OCI-LY3 (cell line): ENCODE results near the gene CPXM1.

Experiments used
- H2AFZ ChIP-seq: fragments of 200-600, 300-600 bp; shearing (Covaris generic); 2 replicates; pipeline ENCODE4 v1.6.0; 2014; ENCODE audit warnings: antibody characterized with exemption, low read depth, low read length
- H3K27ac ChIP-seq: fragments of 200-600, 300-600 bp; sonication (generic); 2 replicates; pipeline ENCODE4 v1.5.1; 2014; ENCODE audit warnings: mild to moderate bottlenecking, low read length, moderate library complexity, mixed read lengths
- H3K27me3 ChIP-seq: fragments of 200-600, 300-600 bp; sonication (generic); 2 replicates; pipeline ENCODE4 v1.6.1; 2014; ENCODE audit warnings: low read depth, low read length, mixed read lengths
- H3K36me3 ChIP-seq: fragments of 200-600, 300-600 bp; sonication (generic); replicated peaks from 2 replicates; pipeline ENCODE3; 2014; ENCODE audit warnings: low read depth, low read length, mixed read lengths
- H3K4me1 ChIP-seq: fragments of 300-600, 200-600 bp; sonication (generic); 2 replicates; pipeline ENCODE4 v1.6.1; 2014; ENCODE audit warnings: low read length, mixed read lengths
- H3K4me2 ChIP-seq: fragments of 200-600, 300-600 bp; sonication (generic); 2 replicates; pipeline ENCODE4 v1.6.1; 2014; ENCODE audit warnings: low read length, mixed read lengths
- H3K4me3 ChIP-seq: fragments of 300-600, 200-600 bp; sonication (generic); 2 replicates; pipeline ENCODE4 v1.5.1; 2014; ENCODE audit warnings: antibody characterized with exemption, mild to moderate bottlenecking, low read length, moderate library complexity
- H3K79me2 ChIP-seq: fragments of 300-600, 200-600 bp; shearing (Covaris generic); 2 replicates; pipeline ENCODE4 v1.6.1; 2014; ENCODE audit warnings: mild to moderate bottlenecking, low read length, mixed read lengths
- H3K9ac ChIP-seq: fragments of 300-600, 200-600 bp; shearing (Covaris generic); 2 replicates; pipeline ENCODE4 v1.6.0; 2014; ENCODE audit warnings: mild to moderate bottlenecking, low read length, moderate library complexity
- H3K9me3 ChIP-seq: fragments of 200-600, 300-600 bp; shearing (Covaris generic); 2 replicates; pipeline ENCODE4 v1.6.1; 2014; ENCODE audit warnings: low read length, mixed read lengths; ENCODE audit not compliant: insufficient read depth
- H4K20me1 ChIP-seq: fragments of 200-600, 300-600 bp; sonication (generic); 2 replicates; pipeline ENCODE4 v1.6.1; 2016; ENCODE audit warnings: low read length, mixed read lengths; ENCODE audit not compliant: insufficient read depth
- EZH2phosphoT487 ChIP-seq: fragments of 200-600 bp; shearing (Covaris generic); IDR thresholded peaks from 2 replicates; pipeline ENCODE4 v1.6.1; 2018; ENCODE audit warnings: antibody characterized with exemption, mixed run types, low read depth
- TF ChIP-seq, protein P1 (sequence below): fragments of 200-600, 300-600 bp; sonication (generic); IDR thresholded peaks from 2 replicates; pipeline ENCODE4 v1.5.1; 2014; ENCODE audit warnings: antibody characterized with exemption, low read length, low read depth

Gene CPXM1

GRCh38 chr20:2793471-2793870 is 7.0 kb downstream of the CPXM1 start:
- H3K9ac ChIP-seq = no peak overlapping the region
- no peaks in the 10 kb centered on the region for H3K9me3 ChIP-seq
- no peak overlapping the region for H3K4me2 ChIP-seq
- peaks cover 24% of the 10 kb centered on the region; the same call in 1 of the 2 replicates for H3K27me3 ChIP-seq
- no peak for TF ChIP-seq EZH2phosphoT487
- TF ChIP-seq, protein P1, sequence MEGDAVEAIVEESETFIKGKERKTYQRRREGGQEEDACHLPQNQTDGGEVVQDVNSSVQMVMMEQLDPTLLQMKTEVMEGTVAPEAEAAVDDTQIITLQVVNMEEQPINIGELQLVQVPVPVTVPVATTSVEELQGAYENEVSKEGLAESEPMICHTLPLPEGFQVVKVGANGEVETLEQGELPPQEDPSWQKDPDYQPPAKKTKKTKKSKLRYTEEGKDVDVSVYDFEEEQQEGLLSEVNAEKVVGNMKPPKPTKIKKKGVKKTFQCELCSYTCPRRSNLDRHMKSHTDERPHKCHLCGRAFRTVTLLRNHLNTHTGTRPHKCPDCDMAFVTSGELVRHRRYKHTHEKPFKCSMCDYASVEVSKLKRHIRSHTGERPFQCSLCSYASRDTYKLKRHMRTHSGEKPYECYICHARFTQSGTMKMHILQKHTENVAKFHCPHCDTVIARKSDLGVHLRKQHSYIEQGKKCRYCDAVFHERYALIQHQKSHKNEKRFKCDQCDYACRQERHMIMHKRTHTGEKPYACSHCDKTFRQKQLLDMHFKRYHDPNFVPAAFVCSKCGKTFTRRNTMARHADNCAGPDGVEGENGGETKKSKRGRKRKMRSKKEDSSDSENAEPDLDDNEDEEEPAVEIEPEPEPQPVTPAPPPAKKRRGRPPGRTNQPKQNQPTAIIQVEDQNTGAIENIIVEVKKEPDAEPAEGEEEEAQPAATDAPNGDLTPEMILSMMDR = no peak
- no peak overlapping the region for H3K4me3 ChIP-seq
- H3K4me1 ChIP-seq = peaks cover 2% of the 10 kb centered on the region
- H4K20me1 ChIP-seq = no peaks in the 10 kb centered on the region
- no peak overlapping the region for H2AFZ ChIP-seq
- no peaks in the 10 kb centered on the region for H3K36me3 ChIP-seq
- no peak overlapping the region for H3K27ac ChIP-seq
- H3K79me2 ChIP-seq = no peaks in the 10 kb centered on the region

DNA sequence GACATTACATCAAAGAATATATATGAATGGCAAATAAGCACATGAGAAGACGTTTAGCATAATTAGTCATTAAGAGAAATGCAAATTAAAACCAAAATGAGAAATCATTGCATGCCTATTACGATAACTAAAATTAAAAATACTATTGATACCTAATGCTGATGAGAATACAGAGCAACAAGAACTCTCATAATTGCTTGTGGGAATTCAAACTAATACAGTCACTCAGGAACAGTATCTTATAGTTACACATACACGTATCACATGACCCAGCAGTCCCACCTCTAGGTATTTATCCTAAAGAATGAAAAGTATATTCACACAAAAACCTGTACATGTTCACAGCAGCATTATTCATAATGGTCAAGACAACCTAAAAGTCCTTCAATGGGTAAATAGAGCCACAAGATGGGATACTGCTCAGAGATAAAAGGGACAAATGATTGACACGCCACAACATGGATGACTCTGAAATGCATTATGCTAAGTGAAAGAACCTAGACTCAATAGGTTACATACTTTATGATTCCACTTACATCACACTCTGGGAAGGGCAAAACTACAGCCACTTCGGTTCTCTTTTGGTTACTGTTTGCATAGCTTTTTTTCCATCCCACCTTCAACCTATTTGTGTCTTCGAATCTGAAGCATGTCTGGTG is 16.4 kb downstream of the CPXM1 start:
- TF ChIP-seq EZH2phosphoT487 = no peak
- TF ChIP-seq, protein P1 = no peak
- Histone ChIP-seq H2AFZ (no peak overlapping the region), H4K20me1 (no peaks in the 10 kb centered on the region), H3K36me3 (no peaks in the 10 kb centered on the region), H3K4me1 (peaks cover 5% of the 10 kb centered on the region), H3K79me2 (no peaks in the 10 kb centered on the region), H3K27me3 (peaks cover 38% of the 10 kb centered on the region), H3K27ac (no peak overlapping the region), H3K9me3 (no peaks in the 10 kb centered on the region), H3K4me3 (no peak overlapping the region), H3K9ac (no peak overlapping the region), H3K4me2 (no peak overlapping the region)

GRCh38 chr20:2780948-2781347 is 19.5 kb downstream of the CPXM1 start:
- H3K79me2 ChIP-seq = no peaks in the 10 kb centered on the region
- H2AFZ ChIP-seq = no peak overlapping the region
- H3K27ac ChIP-seq = no peak overlapping the region
- no peak overlapping the region for H3K4me2 ChIP-seq
- no peaks in the 10 kb centered on the region for H4K20me1 ChIP-seq
- no peak overlapping the region for H3K4me3 ChIP-seq
- H3K27me3 ChIP-seq = peaks cover 43% of the 10 kb centered on the region
- H3K9me3 ChIP-seq = peaks cover 9% of the 10 kb centered on the region; the same call in 1 of the 2 replicates
- TF ChIP-seq EZH2phosphoT487 = no peak
- TF ChIP-seq, protein P1 = peak; percentile 40
- H3K4me1 ChIP-seq = peaks cover 15% of the 10 kb centered on the region
- no peak overlapping the region for H3K9ac ChIP-seq
- H3K36me3 ChIP-seq = no peaks in the 10 kb centered on the region

GRCh38 chr20:2778602-2779321 is 21.7 kb downstream of the CPXM1 start:
- no peaks in the 10 kb centered on the region for H4K20me1 ChIP-seq
- H3K9me3 ChIP-seq = peaks cover 10% of the 10 kb centered on the region; the same call in 1 of the 2 replicates
- no peak for TF ChIP-seq EZH2phosphoT487
- TF ChIP-seq, protein P1 = no peak
- peaks cover 12% of the 10 kb centered on the region for H3K4me1 ChIP-seq
- peak overlapping the region; percentile 20; the same call in 1 of the 2 replicates for H3K4me2 ChIP-seq
- H3K27me3 ChIP-seq = peaks cover 33% of the 10 kb centered on the region
- H3K27ac ChIP-seq = no peak overlapping the region
- no peak overlapping the region for H2AFZ ChIP-seq
- H3K4me3 ChIP-seq = no peak overlapping the region
- no peaks in the 10 kb centered on the region for H3K79me2 ChIP-seq
- H3K36me3 ChIP-seq = no peaks in the 10 kb centered on the region
- no peak overlapping the region for H3K9ac ChIP-seq
